ENCODE results near the gene TPRG1.

- TF ChIP-seq CTCF (IDR thresholded peaks at IDR 0.05; ENCODE audit: poor library complexity) (no peak), EZH2phosphoT487 (IDR thresholded peaks at IDR 0.05; ENCODE audit: low read depth, severe bottlenecking, unreplicated experiment) (no peak)
Observed at GRCh38 chr3:189298469-189299375, 127.0 kb downstream of the TPRG1 start.

All from hepatocyte (in vitro differentiated cells).